Panc1 (cell line): Measurements from ENCODE around the gene HIPK4. TPM values are rescaled to one million over a fixed set of nuclear protein-coding genes. Genes with fewer than 3 reads are reported as not detected.

Source experiments
- ATAC-seq: fragments of 200-7000 bp; cut with Tn5 transposase; 2 replicates; pipeline ENCODE4 v1.9.1; 2020; ENCODE audit warnings: mild to moderate bottlenecking, moderate library complexity
- BruUV-seq: library from RNA; stranded (reverse); fragments of 400-500 nt; replicated peaks from 2 replicates; lab custom pipeline; 2021; lab: Mats Ljungman, UMichigan
- CTCF ChIA-PET: fragments of 300-600 bp; sonication (Branson Sonifier 250); formaldehyde crosslinking; loops from one replicate; lab custom pipeline; 2022; ENCODE audit warnings: antibody characterized with exemption; lab: Charles Lee
- POLR2A ChIA-PET: fragments of 300-600 bp; sonication (Branson Sonifier 250); formaldehyde crosslinking; loops from one replicate; lab custom pipeline; 2022; ENCODE audit warnings: antibody characterized with exemption; lab: Charles Lee
- DNase-seq: peaks from one replicate; pipeline ENCODE4 v3.0.0-alpha.2; 2010; ENCODE audit warnings: low read depth, low spot score
- H3K27ac ChIP-seq: 2 replicates; pipeline ENCODE4 v1.5.1; 2011; ENCODE audit warnings: mild to moderate bottlenecking, low read length, inconsistent platforms
- H3K27me3 ChIP-seq: fragments of 200-500 bp; sonication (Bioruptor generic); 2 replicates; pipeline ENCODE4 v1.6.0; 2014; ENCODE audit warnings: low read length, inconsistent platforms; ENCODE audit not compliant: control insufficient read depth, insufficient read depth
- H3K36me3 ChIP-seq: fragments of 200-500 bp; sonication (Bioruptor generic); 2 replicates; pipeline ENCODE4 v1.5.1; 2014; ENCODE audit warnings: inconsistent platforms, mild to moderate bottlenecking, low read length, moderate library complexity; ENCODE audit not compliant: control insufficient read depth, insufficient read depth
- H3K4me1 ChIP-seq: 2 replicates; pipeline ENCODE4 v1.5.1; 2011; ENCODE audit warnings: inconsistent platforms, mild to moderate bottlenecking, low read length, moderate library complexity; ENCODE audit not compliant: control insufficient read depth, insufficient read depth
- H3K4me3 ChIP-seq, 2 experiments: 2 replicates each; pipeline ENCODE4 v1.5.1; 2011 to 2012; ENCODE audit warnings: low read depth in 2 of 2, low read length in 2 of 2, mild to moderate bottlenecking in 2 of 2, inconsistent platforms in 1 of 2, moderate library complexity in 1 of 2
- H3K9me3 ChIP-seq: fragments of 200-500 bp; sonication (Bioruptor generic); 2 replicates; pipeline ENCODE4 v1.5.1; 2014; ENCODE audit warnings: low read depth, mild to moderate bottlenecking, inconsistent platforms, low read length, moderate library complexity; ENCODE audit not compliant: control insufficient read depth, insufficient read depth
- POLR2AphosphoS5 ChIP-seq: IDR thresholded peaks from 2 replicates; pipeline ENCODE4 v1.6.1; 2012; ENCODE audit warnings: mild to moderate bottlenecking, low read depth, low read length, moderate library complexity
- SIN3A ChIP-seq: IDR thresholded peaks from 2 replicates; pipeline ENCODE4 v1.6.1; 2012; ENCODE audit warnings: low read depth, mild to moderate bottlenecking, low read length, moderate library complexity, borderline replicate concordance; ENCODE audit not compliant: insufficient read depth
- TCF7L2 ChIP-seq: IDR thresholded peaks from 2 replicates; pipeline ENCODE4 v1.6.1; 2011; ENCODE audit warnings: mild to moderate bottlenecking, low read depth, low read length, inconsistent platforms
- in situ Hi-C: cut with HindIII; loops from 2 replicates; pipeline ENCODE4 v1.10.0; 2016; ENCODE audit warnings: low sequenced_read_pairs, low pct_unique_long_range_greater_than_20kb
- intact Hi-C: fragments of 100-400 bp; cut with micrococcal nuclease; formaldehyde crosslinking; loops from one replicate; pipeline ENCODE4 v1.10.0; 2022; ENCODE audit not compliant: unreplicated experiment
- total RNA-seq: library from RNA; stranded (reverse); gene quantifications from one replicate; pipeline ENCODE4 v1.2.1, GENCODE V29; 2021; ENCODE audit not compliant: unreplicated experiment
- TF ChIP-seq, protein P1 (sequence below): fragments of 450-650 bp; IDR thresholded peaks from 2 replicates; pipeline ENCODE4 v1.5.1; 2017; ENCODE audit warnings: mild to moderate bottlenecking
- TF ChIP-seq, protein P2 (sequence below), 2 experiments: IDR thresholded peaks; 2 replicates each; pipeline ENCODE4 v1.6.1; 2011 to 2012; ENCODE audit warnings: low read depth in 2 of 2, control low read depth in 1 of 2, low read length in 1 of 2, mild to moderate bottlenecking in 1 of 2, moderate library complexity in 1 of 2; ENCODE audit not compliant: insufficient read depth in 1 of 2

HIPK4 gene
- total RNA-seq, 1 experiment from 2014 or later, result 0.13 TPM

DNA sequence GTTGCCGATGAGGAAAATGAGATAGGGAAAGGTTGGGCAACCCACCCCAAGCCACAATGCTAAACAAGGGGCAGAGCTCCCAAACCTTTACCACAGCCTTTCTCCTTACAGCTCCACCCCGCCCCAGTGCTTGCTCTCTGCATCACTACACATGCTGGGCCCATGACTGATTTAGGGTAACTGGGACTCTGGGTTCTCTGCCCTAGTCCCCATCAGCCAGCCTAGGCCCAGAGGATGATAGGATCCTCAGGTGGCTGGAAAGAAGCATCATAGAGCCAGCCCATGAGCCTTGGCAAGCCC, 53.4 kb downstream of the HIPK4 start:
- TF ChIP-seq, protein P1, sequence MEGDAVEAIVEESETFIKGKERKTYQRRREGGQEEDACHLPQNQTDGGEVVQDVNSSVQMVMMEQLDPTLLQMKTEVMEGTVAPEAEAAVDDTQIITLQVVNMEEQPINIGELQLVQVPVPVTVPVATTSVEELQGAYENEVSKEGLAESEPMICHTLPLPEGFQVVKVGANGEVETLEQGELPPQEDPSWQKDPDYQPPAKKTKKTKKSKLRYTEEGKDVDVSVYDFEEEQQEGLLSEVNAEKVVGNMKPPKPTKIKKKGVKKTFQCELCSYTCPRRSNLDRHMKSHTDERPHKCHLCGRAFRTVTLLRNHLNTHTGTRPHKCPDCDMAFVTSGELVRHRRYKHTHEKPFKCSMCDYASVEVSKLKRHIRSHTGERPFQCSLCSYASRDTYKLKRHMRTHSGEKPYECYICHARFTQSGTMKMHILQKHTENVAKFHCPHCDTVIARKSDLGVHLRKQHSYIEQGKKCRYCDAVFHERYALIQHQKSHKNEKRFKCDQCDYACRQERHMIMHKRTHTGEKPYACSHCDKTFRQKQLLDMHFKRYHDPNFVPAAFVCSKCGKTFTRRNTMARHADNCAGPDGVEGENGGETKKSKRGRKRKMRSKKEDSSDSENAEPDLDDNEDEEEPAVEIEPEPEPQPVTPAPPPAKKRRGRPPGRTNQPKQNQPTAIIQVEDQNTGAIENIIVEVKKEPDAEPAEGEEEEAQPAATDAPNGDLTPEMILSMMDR, result no peak
- no peak for TF ChIP-seq TCF7L2
- no peak for TF ChIP-seq POLR2AphosphoS5
- TF ChIP-seq, protein P2, sequence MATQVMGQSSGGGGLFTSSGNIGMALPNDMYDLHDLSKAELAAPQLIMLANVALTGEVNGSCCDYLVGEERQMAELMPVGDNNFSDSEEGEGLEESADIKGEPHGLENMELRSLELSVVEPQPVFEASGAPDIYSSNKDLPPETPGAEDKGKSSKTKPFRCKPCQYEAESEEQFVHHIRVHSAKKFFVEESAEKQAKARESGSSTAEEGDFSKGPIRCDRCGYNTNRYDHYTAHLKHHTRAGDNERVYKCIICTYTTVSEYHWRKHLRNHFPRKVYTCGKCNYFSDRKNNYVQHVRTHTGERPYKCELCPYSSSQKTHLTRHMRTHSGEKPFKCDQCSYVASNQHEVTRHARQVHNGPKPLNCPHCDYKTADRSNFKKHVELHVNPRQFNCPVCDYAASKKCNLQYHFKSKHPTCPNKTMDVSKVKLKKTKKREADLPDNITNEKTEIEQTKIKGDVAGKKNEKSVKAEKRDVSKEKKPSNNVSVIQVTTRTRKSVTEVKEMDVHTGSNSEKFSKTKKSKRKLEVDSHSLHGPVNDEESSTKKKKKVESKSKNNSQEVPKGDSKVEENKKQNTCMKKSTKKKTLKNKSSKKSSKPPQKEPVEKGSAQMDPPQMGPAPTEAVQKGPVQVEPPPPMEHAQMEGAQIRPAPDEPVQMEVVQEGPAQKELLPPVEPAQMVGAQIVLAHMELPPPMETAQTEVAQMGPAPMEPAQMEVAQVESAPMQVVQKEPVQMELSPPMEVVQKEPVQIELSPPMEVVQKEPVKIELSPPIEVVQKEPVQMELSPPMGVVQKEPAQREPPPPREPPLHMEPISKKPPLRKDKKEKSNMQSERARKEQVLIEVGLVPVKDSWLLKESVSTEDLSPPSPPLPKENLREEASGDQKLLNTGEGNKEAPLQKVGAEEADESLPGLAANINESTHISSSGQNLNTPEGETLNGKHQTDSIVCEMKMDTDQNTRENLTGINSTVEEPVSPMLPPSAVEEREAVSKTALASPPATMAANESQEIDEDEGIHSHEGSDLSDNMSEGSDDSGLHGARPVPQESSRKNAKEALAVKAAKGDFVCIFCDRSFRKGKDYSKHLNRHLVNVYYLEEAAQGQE (IDR thresholded peaks at IDR 0.05; ENCODE audit: insufficient read depth in 1 of 2, low read depth in 2 of 2, low read length in 1 of 2), result no peak
- no peak for TF ChIP-seq SIN3A
- Histone ChIP-seq H3K27me3 (peaks cover 2% of the 10 kb centered on the region; the same call in 1 of the 2 replicates), H3K4me1 (no peaks in the 10 kb centered on the region), H3K36me3 (no peaks in the 10 kb centered on the region), H3K27ac (no peak overlapping the region), H3K4me3 (no peak overlapping the region), H3K9me3 (no peaks in the 10 kb centered on the region)
- ChIA-PET POLR2A (interaction anchor here (0.9 kb wide), 1 partner anchor 29 kb away, joined by 3 read pairs; no protein-coding TSS in a partner anchor), CTCF (interaction anchor here (0.5 to 26.0 kb wide), 6 partner anchors 30 to 542 kb away, joined by 3 to 498 read pairs (median 6); partner anchors contain the start of gene TTC9B)
- ATAC-seq (peak; percentile 21), DNase-seq (no peak)
- BruUV-seq, result no TSS peak
- in situ Hi-C loops (loop anchor here (25.0 kb wide), 1 partner anchor 1674 kb away; no protein-coding TSS in a partner anchor), intact Hi-C loops (loop anchor here (2.0 kb wide), 1 partner anchor 32 kb away; no protein-coding TSS in a partner anchor)

DNA sequence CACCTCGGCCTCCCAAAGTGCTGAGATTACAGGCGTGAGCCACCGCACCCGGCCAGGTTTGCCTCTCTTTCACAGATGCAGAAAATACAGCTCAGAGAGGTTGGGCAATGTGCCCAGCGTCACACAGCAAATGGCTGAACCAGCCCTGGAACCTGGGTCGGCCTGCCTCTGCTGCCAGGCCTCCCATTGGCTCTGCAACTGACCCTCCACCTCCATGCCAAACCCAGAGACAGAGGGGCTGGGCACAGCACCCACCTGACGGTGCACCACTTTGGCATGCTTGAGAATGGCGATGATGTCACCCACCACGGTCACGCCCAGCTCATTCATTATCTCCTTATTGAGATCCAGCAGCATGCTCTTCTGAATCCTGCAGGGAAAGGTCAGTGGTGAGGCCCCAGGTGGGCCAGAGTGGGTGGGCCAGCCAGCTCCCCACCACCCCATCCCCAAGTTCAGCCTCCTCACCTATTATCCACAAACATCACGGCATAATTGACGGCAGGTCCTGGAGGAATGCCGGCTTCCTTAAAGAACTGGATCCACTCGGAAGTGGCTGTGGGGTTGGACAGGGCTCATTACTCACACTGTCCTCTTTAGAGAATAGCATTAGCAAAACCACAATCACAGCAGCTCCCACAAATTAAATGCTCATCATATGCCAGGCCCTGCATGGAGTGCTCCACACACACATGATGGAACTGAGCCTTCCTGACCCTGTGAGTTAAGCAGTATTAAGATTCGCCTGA, 54.0 kb downstream of the HIPK4 start:
- POLR2A ChIA-PET, result interaction anchor here (0.7 to 1.1 kb wide), 6 partner anchors 18 to 63 kb away, joined by 3 to 7 read pairs (median 4); no protein-coding TSS in a partner anchor
- BruUV-seq, result no TSS peak
- intact Hi-C loops (loop anchor here (2.0 kb wide), 1 partner anchor 31 kb away; no protein-coding TSS in a partner anchor), in situ Hi-C loops (loop anchor here (25.0 kb wide), 1 partner anchor 1674 kb away; no protein-coding TSS in a partner anchor)
- Histone ChIP-seq H3K4me3 (no peak overlapping the region), H3K27ac (no peak overlapping the region), H3K9me3 (no peaks in the 10 kb centered on the region), H3K4me1 (no peaks in the 10 kb centered on the region), H3K36me3 (no peaks in the 10 kb centered on the region), H3K27me3 (peaks cover 2% of the 10 kb centered on the region; the same call in 1 of the 2 replicates)
- CTCF ChIA-PET, result interaction anchor here (0.7 to 26.0 kb wide), 7 partner anchors 16 to 955 kb away, joined by 3 to 498 read pairs (median 7); partner anchors contain the start of gene TTC9B
- peak; percentile 19 for ATAC-seq
- no peak for DNase-seq
- no peak for TF ChIP-seq TCF7L2
- no peak for TF ChIP-seq POLR2AphosphoS5
- no peak for TF ChIP-seq SIN3A
- TF ChIP-seq, protein P1, result no peak
- TF ChIP-seq, protein P2 (IDR thresholded peaks at IDR 0.05; ENCODE audit: insufficient read depth in 1 of 2, low read depth in 2 of 2, low read length in 1 of 2), result no peak
